Femur (tissue), 1 donor: Measurements from ENCODE around the gene FAM124A.

Source experiments
- DNase-seq: peaks from one replicate; pipeline ENCODE4 v3.0.0-alpha.2; 2017

Gene FAM124A

GRCh38 chr13:51243832-51244231 lies 21.6 kb downstream of the FAM124A start:
- DNase-seq, result no peak

GRCh38 chr13:51244637-51245405 lies 22.6 kb downstream of the FAM124A start:
- DNase-seq, result no peak

GRCh38 chr13:51245583-51245982 lies 23.4 kb downstream of the FAM124A start:
- DNase-seq, result no peak

- no peak for DNase-seq
These were observed 23.8 kb downstream of the FAM124A start for GRCh38 chr13:51246025-51246417.

GRCh38 chr13:51246418-51247277 lies 24.4 kb downstream of the FAM124A start:
- no peak for DNase-seq

GRCh38 chr13:51249255-51249654 lies 27.1 kb downstream of the FAM124A start:
- no peak for DNase-seq

GRCh38 chr13:51249770-51250741 lies 27.9 kb downstream of the FAM124A start:
- no peak for DNase-seq

GRCh38 chr13:51251480-51251879 lies 29.3 kb downstream of the FAM124A start:
- DNase-seq, result no peak

GRCh38 chr13:51252954-51253532 lies 30.8 kb downstream of the FAM124A start:
- DNase-seq, result no peak

GRCh38 chr13:51255556-51255955 lies 33.4 kb downstream of the FAM124A start:
- no peak for DNase-seq

GRCh38 chr13:51257187-51257586 lies 35.0 kb downstream of the FAM124A start:
- DNase-seq, result no peak

GRCh38 chr13:51258612-51259548 lies 36.7 kb downstream of the FAM124A start:
- no peak for DNase-seq

- DNase-seq, result no peak
These were observed 38.0 kb downstream of the FAM124A start for GRCh38 chr13:51260154-51260553.

- no peak for DNase-seq
These were observed 39.5 kb downstream of the FAM124A start for GRCh38 chr13:51261610-51262249.

- DNase-seq, result no peak
These were observed 40.5 kb downstream of the FAM124A start for GRCh38 chr13:51262501-51263211.

GRCh38 chr13:51266642-51267041 lies 44.4 kb downstream of the FAM124A start:
- DNase-seq, result no peak

- no peak for DNase-seq
These were observed 45.4 kb downstream of the FAM124A start for GRCh38 chr13:51267622-51268021.

- DNase-seq, result no peak
These were observed 46.8 kb downstream of the FAM124A start for GRCh38 chr13:51269039-51269438.

- DNase-seq, result no peak
These were observed 48.6 kb downstream of the FAM124A start for GRCh38 chr13:51270623-51271415.
